ENCODE measurements around the gene IZUMO1. TPM values are rescaled to one million over a fixed set of nuclear protein-coding genes. Genes with fewer than 3 reads are reported as not detected.

The IZUMO1 gene
- total and polyA plus RNA-seq, 9 of the 15 experiments (the other 6 are each of a cell fraction or from before 2014, with no cell fraction given), result 0.14 to 2.1 (median 0.73) TPM

DNA sequence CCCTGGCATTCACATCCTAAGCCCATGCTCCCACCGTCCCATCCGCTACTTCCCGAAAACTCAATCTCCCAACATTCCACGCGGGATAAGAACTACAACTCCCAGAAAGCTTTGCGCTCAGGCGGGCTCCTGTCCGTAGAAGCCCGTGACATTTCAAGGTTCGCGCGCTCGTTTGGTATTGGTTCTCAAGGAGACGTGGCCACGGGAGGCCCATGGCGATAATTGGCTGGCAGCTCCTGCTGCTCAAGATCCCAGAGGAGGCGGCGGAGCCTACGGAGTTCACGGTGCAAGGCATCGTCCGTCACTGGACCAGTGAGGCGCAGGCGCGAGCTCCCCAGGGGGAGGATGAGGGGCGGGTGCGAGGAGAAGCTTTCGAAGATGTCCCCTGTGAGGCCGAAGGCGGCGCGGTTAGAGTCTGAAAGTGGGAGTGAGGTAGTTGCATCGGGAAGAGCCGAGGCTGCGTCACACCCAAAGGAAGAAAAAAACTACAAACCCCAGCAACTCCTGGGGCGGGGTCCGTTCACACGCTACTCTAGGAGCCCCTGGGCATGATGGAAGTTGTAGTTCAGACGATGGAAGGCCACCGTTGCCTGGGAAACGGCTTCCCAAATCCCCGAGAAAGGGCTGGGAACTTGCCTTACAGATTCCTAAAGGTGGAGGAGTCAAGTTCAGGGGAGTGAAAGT lies 26.0 kb downstream of the IZUMO1 start (continued):
- TF ChIP-seq, protein P1, sequence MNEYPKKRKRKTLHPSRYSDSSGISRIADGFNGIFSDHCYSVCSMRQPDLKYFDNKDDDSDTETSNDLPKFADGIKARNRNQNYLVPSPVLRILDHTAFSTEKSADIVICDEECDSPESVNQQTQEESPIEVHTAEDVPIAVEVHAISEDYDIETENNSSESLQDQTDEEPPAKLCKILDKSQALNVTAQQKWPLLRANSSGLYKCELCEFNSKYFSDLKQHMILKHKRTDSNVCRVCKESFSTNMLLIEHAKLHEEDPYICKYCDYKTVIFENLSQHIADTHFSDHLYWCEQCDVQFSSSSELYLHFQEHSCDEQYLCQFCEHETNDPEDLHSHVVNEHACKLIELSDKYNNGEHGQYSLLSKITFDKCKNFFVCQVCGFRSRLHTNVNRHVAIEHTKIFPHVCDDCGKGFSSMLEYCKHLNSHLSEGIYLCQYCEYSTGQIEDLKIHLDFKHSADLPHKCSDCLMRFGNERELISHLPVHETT (CRISPR knock-in tag; conservative IDR thresholded peaks at IDR 0.05 in 1 of 2, IDR thresholded peaks at IDR 0.05 in 1 of 2), result peak in 1 of 2 experiments; percentile 32; a peak in 1 of 4 replicates
- TF ChIP-seq, protein P2, sequence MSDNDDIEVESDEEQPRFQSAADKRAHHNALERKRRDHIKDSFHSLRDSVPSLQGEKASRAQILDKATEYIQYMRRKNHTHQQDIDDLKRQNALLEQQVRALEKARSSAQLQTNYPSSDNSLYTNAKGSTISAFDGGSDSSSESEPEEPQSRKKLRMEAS (CRISPR knock-in tag; IDR thresholded peaks at IDR 0.05), result peak; percentile 80
- peak; percentile 97 to 99 for TF ChIP-seq SIX5 (IDR thresholded peaks at IDR 0.05; ENCODE audit: borderline replicate concordance in 1 of 2, insufficient read depth in 1 of 2, low read depth in 1 of 2, low read length in 2 of 2)
- peak; percentile 72; the same call in 1 of the 2 replicates for TF ChIP-seq BACH1 (tag; IDR thresholded peaks at IDR 0.05)
- peak; percentile 71 for TF ChIP-seq MEIS2 (IDR thresholded peaks at IDR 0.05; ENCODE audit: partially characterized antibody)
- TF ChIP-seq BRD9 (IDR thresholded peaks at IDR 0.05; ENCODE audit: low read depth, partially characterized antibody), result no peak
- TF ChIP-seq SMARCE1 (IDR thresholded peaks at IDR 0.05), result no peak
- no peak for TF ChIP-seq PHTF2 (CRISPR knock-in tag; IDR thresholded peaks at IDR 0.05)
- TF ChIP-seq ZSCAN32 (CRISPR knock-in tag; IDR thresholded peaks at IDR 0.05), result no peak
- TF ChIP-seq ZNF699 (CRISPR knock-in tag; IDR thresholded peaks at IDR 0.05; ENCODE audit: insufficient replicate concordance), result no peak
- no peak for TF ChIP-seq DACH1 (IDR thresholded peaks at IDR 0.05; ENCODE audit: partially characterized antibody)
- TF ChIP-seq BRD4 (IDR thresholded peaks at IDR 0.05), result no peak
- 0 out of 2 replicates have a peak, but pooled peaks have one; percentile 32 for TF ChIP-seq ZNF431 (CRISPR knock-in tag; IDR thresholded peaks at IDR 0.05)
- TF ChIP-seq FOXJ2 (tag; IDR thresholded peaks at IDR 0.05), result peak; percentile 63; the same call in 1 of the 2 replicates
- TF ChIP-seq ZNF696 (CRISPR knock-in tag; conservative IDR thresholded peaks at IDR 0.05), result no peak
- TF ChIP-seq ZNF24 (IDR thresholded peaks at IDR 0.05), result peak; percentile 80
- peak; percentile 49; the same call in 1 of the 2 replicates for TF ChIP-seq RAD51 (IDR thresholded peaks at IDR 0.05; ENCODE audit: borderline replicate concordance, low read depth)
- TF ChIP-seq, protein P3, sequence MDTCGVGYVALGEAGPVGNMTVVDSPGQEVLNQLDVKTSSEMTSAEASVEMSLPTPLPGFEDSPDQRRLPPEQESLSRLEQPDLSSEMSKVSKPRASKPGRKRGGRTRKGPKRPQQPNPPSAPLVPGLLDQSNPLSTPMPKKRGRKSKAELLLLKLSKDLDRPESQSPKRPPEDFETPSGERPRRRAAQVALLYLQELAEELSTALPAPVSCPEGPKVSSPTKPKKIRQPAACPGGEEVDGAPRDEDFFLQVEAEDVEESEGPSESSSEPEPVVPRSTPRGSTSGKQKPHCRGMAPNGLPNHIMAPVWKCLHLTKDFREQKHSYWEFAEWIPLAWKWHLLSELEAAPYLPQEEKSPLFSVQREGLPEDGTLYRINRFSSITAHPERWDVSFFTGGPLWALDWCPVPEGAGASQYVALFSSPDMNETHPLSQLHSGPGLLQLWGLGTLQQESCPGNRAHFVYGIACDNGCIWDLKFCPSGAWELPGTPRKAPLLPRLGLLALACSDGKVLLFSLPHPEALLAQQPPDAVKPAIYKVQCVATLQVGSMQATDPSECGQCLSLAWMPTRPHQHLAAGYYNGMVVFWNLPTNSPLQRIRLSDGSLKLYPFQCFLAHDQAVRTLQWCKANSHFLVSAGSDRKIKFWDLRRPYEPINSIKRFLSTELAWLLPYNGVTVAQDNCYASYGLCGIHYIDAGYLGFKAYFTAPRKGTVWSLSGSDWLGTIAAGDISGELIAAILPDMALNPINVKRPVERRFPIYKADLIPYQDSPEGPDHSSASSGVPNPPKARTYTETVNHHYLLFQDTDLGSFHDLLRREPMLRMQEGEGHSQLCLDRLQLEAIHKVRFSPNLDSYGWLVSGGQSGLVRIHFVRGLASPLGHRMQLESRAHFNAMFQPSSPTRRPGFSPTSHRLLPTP (IDR thresholded peaks at IDR 0.05; ENCODE audit: borderline replicate concordance, extremely low read depth, insufficient read length), result no peak
- TF ChIP-seq SIN3A (IDR thresholded peaks at IDR 0.05; ENCODE audit: borderline replicate concordance in 2 of 2, control insufficient read depth in 1 of 2, low read depth in 2 of 2, low read length in 2 of 2), result peak in 1 of 2 experiments; percentile 10; a peak in 1 of 4 replicates
- TF ChIP-seq TAF1 (IDR thresholded peaks at IDR 0.05; ENCODE audit: control insufficient read depth, extremely low read depth, insufficient read depth, low read length, severe bottlenecking), result peak; percentile 24
- TF ChIP-seq SMARCA5 (IDR thresholded peaks at IDR 0.05), result no peak
- TF ChIP-seq RBM25 (IDR thresholded peaks at IDR 0.05; ENCODE audit: low read depth, low read length, severe bottlenecking), result peak; percentile 80
- TF ChIP-seq ZNF583 (CRISPR knock-in tag; IDR thresholded peaks at IDR 0.05), result no peak
- no peak for TF ChIP-seq CREBBP (IDR thresholded peaks at IDR 0.05; ENCODE audit: low read depth, low read length)
- TF ChIP-seq COPS2 (conservative IDR thresholded peaks at IDR 0.05), result no peak
